Measurements from ENCODE around the gene OSMR. TPM values are rescaled to one million over a fixed set of nuclear protein-coding genes. Genes with fewer than 3 reads are reported as not detected.

Gene OSMR
- total and polyA plus RNA-seq, 2 donors (not counting 1 experiment from before 2014, with no cell fraction given), result not detected

DNA sequence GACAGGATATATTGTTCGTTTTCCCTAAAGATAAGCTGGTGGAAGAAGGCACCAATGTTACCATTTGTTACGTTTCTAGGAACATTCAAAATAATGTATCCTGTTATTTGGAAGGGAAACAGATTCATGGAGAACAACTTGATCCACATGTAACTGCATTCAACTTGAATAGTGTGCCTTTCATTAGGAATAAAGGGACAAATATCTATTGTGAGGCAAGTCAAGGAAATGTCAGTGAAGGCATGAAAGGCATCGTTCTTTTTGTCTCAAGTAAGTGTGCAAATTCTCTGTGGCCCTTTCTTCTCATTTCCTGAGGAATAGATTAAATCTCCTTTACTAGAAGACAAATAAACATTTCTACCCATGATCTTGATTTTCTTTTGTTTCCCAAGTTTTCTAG is 38.0 kb downstream of the OSMR start:
- Histone ChIP-seq H3K36me3 (replicated peaks in 1 of 2; ENCODE audit: control extremely low read depth in 1 of 2, control insufficient read depth in 1 of 2, extremely low read depth in 1 of 2, insufficient read depth in 2 of 2, low read length in 1 of 2) (no peaks in the 10 kb centered on the region), H3K4me1 (ENCODE audit: control insufficient read depth in 2 of 2, insufficient read depth in 2 of 2, low read length in 2 of 2) (no peaks in the 10 kb centered on the region), H3K4me2 (replicated peaks; ENCODE audit: low read depth, low read length, poor library complexity, severe bottlenecking) (no peak overlapping the region), H3K9me3 (ENCODE audit: control extremely low read depth in 1 of 3, control insufficient read depth in 2 of 3, insufficient read depth in 1 of 3, low read length in 2 of 3) (no peaks in the 10 kb centered on the region), H3K27me3 (replicated peaks in 1 of 4; ENCODE audit: control extremely low read depth in 1 of 4, control insufficient read depth in 3 of 4, insufficient read depth in 4 of 4, low read length in 3 of 4) (no peaks in the 10 kb centered on the region), H3K9ac (ENCODE audit: low read length) (no peak overlapping the region), H3K4me3 (ENCODE audit: control extremely low read depth in 1 of 5, extremely low read depth in 1 of 5, insufficient read depth in 1 of 5, low read depth in 2 of 5, low read length in 4 of 5) (no peak overlapping the region), H3K27ac (ENCODE audit: low read length in 2 of 2) (no peak overlapping the region), H4K20me1 (ENCODE audit: control insufficient read depth, insufficient read depth, low read length, poor library complexity, severe bottlenecking) (no peaks in the 10 kb centered on the region), H2AFZ (ENCODE audit: insufficient read depth, low read depth, low read length, poor library complexity, severe bottlenecking) (no peak overlapping the region), H3K79me2 (ENCODE audit: control insufficient read depth, insufficient read depth, low read length) (no peaks in the 10 kb centered on the region)
- TF ChIP-seq, protein P1, sequence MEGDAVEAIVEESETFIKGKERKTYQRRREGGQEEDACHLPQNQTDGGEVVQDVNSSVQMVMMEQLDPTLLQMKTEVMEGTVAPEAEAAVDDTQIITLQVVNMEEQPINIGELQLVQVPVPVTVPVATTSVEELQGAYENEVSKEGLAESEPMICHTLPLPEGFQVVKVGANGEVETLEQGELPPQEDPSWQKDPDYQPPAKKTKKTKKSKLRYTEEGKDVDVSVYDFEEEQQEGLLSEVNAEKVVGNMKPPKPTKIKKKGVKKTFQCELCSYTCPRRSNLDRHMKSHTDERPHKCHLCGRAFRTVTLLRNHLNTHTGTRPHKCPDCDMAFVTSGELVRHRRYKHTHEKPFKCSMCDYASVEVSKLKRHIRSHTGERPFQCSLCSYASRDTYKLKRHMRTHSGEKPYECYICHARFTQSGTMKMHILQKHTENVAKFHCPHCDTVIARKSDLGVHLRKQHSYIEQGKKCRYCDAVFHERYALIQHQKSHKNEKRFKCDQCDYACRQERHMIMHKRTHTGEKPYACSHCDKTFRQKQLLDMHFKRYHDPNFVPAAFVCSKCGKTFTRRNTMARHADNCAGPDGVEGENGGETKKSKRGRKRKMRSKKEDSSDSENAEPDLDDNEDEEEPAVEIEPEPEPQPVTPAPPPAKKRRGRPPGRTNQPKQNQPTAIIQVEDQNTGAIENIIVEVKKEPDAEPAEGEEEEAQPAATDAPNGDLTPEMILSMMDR (IDR thresholded peaks at IDR 0.05), result no peak
- TF ChIP-seq EZH2 (IDR thresholded peaks at IDR 0.05; ENCODE audit: borderline replicate concordance, insufficient read depth, low read depth, low read length, poor library complexity, severe bottlenecking), result no peak
- intact Hi-C loops (cut with micrococcal nuclease), result no loop called here
- POLR2A ChIA-PET, result no interaction called here
- H3K4me3 Mint-ChIP-seq, result no peak overlapping the region
- no peaks in the 10 kb centered on the region for H3K9me3 Mint-ChIP-seq (ENCODE audit: insufficient read depth)
- DNase-seq, result no peak
- H3K27me3 Mint-ChIP-seq, result peaks cover 6% of the 10 kb centered on the region
- H3K4me1 Mint-ChIP-seq, result no peaks in the 10 kb centered on the region
- 17% methylated on average over 1 of the region's 3 CpGs for WGBS (ENCODE audit: insufficient coverage)
- CTCF ChIA-PET, result no interaction called here
- no peak for ATAC-seq (ENCODE audit: low read depth)
- H3K27ac Mint-ChIP-seq, result no peak overlapping the region

DNA sequence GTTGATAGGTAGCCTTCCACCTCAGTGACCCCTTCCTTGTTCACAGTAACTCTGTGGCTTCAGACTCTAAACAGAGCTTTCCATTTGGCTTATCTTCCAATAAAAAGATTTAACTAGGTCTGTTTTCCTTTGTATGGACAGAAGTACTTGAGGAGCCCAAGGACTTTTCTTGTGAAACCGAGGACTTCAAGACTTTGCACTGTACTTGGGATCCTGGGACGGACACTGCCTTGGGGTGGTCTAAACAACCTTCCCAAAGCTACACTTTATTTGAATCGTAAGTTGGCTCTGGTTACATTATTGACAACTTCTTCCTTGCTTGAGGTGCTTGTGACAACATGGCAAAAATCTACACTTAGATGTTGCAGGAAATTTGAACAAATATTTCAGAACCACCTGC is 39.4 kb downstream of the OSMR start:
- Histone ChIP-seq H3K9me3 (ENCODE audit: control extremely low read depth in 1 of 3, control insufficient read depth in 2 of 3, insufficient read depth in 1 of 3, low read length in 2 of 3) (no peaks in the 10 kb centered on the region), H3K79me2 (ENCODE audit: control insufficient read depth, insufficient read depth, low read length) (no peaks in the 10 kb centered on the region), H3K4me1 (ENCODE audit: control insufficient read depth in 2 of 2, insufficient read depth in 2 of 2, low read length in 2 of 2) (no peaks in the 10 kb centered on the region), H3K4me3 (ENCODE audit: control extremely low read depth in 1 of 5, extremely low read depth in 1 of 5, insufficient read depth in 1 of 5, low read depth in 2 of 5, low read length in 4 of 5) (no peak overlapping the region), H3K4me2 (replicated peaks; ENCODE audit: low read depth, low read length, poor library complexity, severe bottlenecking) (no peak overlapping the region), H4K20me1 (ENCODE audit: control insufficient read depth, insufficient read depth, low read length, poor library complexity, severe bottlenecking) (no peaks in the 10 kb centered on the region), H3K27ac (ENCODE audit: low read length in 2 of 2) (no peak overlapping the region), H3K36me3 (replicated peaks in 1 of 2; ENCODE audit: control extremely low read depth in 1 of 2, control insufficient read depth in 1 of 2, extremely low read depth in 1 of 2, insufficient read depth in 2 of 2, low read length in 1 of 2) (no peaks in the 10 kb centered on the region), H2AFZ (ENCODE audit: insufficient read depth, low read depth, low read length, poor library complexity, severe bottlenecking) (no peak overlapping the region), H3K9ac (ENCODE audit: low read length) (no peak overlapping the region), H3K27me3 (replicated peaks in 1 of 4; ENCODE audit: control extremely low read depth in 1 of 4, control insufficient read depth in 3 of 4, insufficient read depth in 4 of 4, low read length in 3 of 4) (no peaks in the 10 kb centered on the region)
- no peak for ATAC-seq (ENCODE audit: low read depth)
- no peak overlapping the region for H3K4me3 Mint-ChIP-seq
- no peaks in the 10 kb centered on the region for H3K27me3 Mint-ChIP-seq
- H3K4me1 Mint-ChIP-seq, result no peaks in the 10 kb centered on the region
- no peak for DNase-seq
- POLR2A ChIA-PET, result no interaction called here
- WGBS (ENCODE audit: insufficient coverage), result 100% methylated on average over 2 of the region's 3 CpGs
- TF ChIP-seq, protein P1 (IDR thresholded peaks at IDR 0.05), result no peak
- TF ChIP-seq EZH2 (IDR thresholded peaks at IDR 0.05; ENCODE audit: borderline replicate concordance, insufficient read depth, low read depth, low read length, poor library complexity, severe bottlenecking), result no peak
- intact Hi-C loops (cut with micrococcal nuclease), result no loop called here
- no peak overlapping the region for H3K27ac Mint-ChIP-seq
- CTCF ChIA-PET, result interaction anchor here (1.3 kb wide), 1 partner anchor 10 kb away, joined by 3 read pairs; no protein-coding TSS in a partner anchor
- no peaks in the 10 kb centered on the region for H3K9me3 Mint-ChIP-seq (ENCODE audit: insufficient read depth)
